ENCODE data around the gene LECT2. TPM values are rescaled to one million over a fixed set of nuclear protein-coding genes. Genes with fewer than 3 reads are reported as not detected.

LECT2 gene
- total RNA-seq, 1 donor from 2014 or later: not detected

DNA sequence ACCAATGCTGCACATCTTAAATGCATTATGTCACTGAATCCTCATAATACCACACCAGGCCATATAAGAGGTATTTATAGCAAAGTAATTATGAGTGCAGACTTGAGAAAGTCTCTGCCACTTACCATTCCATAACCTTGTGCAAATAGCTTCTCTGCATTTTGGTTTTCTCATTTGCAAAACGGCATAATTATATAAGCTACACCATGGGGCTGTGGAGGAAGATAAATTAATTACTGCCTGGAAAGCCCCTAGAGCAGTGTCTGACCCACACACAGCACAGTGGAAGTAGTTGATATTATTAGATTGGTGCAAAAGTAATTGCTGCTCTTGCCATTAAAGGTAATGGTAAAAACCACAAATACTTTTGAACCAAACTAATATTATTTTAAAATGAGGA, 49.6 kb downstream of the LECT2 start:
- H3K4me3 ChIP-seq: no peak overlapping the region
- ATAC-seq: no peak
- no peak overlapping the region for H3K27ac ChIP-seq
- no peaks in the 10 kb centered on the region for H3K36me3 ChIP-seq
- intact Hi-C loops (cut with DNase I): no loop called here
- H3K27me3 ChIP-seq: peaks cover 8% of the 10 kb centered on the region
- TF ChIP-seq, protein P1, sequence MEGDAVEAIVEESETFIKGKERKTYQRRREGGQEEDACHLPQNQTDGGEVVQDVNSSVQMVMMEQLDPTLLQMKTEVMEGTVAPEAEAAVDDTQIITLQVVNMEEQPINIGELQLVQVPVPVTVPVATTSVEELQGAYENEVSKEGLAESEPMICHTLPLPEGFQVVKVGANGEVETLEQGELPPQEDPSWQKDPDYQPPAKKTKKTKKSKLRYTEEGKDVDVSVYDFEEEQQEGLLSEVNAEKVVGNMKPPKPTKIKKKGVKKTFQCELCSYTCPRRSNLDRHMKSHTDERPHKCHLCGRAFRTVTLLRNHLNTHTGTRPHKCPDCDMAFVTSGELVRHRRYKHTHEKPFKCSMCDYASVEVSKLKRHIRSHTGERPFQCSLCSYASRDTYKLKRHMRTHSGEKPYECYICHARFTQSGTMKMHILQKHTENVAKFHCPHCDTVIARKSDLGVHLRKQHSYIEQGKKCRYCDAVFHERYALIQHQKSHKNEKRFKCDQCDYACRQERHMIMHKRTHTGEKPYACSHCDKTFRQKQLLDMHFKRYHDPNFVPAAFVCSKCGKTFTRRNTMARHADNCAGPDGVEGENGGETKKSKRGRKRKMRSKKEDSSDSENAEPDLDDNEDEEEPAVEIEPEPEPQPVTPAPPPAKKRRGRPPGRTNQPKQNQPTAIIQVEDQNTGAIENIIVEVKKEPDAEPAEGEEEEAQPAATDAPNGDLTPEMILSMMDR (IDR thresholded peaks at IDR 0.05): no peak
- H3K9me3 ChIP-seq: no peaks in the 10 kb centered on the region
- no peak for DNase-seq
- H3K4me1 ChIP-seq: no peaks in the 10 kb centered on the region

DNA sequence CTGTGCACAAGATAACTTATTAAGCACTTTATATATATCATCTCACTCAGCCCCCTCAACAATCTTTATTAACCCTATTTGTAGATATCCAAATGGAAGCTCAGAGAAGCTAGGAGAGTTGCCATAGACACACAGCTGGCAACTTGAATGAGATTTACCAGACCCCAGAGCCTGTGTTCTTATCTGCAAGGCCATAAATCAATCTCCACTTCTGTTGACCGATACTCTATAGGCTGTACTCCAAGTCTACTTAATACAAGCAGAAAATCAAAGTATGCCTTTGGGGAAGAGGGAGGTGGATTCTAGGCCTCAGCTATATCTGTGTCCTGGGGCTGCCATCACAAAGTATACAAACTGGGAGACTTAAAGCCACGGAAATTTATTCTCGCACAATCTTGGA, 53.1 kb downstream of the LECT2 start:
- Histone ChIP-seq H3K27ac (no peak overlapping the region), H3K4me1 (no peaks in the 10 kb centered on the region), H3K9me3 (no peaks in the 10 kb centered on the region), H3K4me3 (no peak overlapping the region), H3K27me3 (peaks cover 3% of the 10 kb centered on the region), H3K36me3 (no peaks in the 10 kb centered on the region)
- TF ChIP-seq, protein P1 (IDR thresholded peaks at IDR 0.05): no peak
- ATAC-seq: no peak
- intact Hi-C loops (cut with DNase I): no loop called here
- DNase-seq: no peak

DNA sequence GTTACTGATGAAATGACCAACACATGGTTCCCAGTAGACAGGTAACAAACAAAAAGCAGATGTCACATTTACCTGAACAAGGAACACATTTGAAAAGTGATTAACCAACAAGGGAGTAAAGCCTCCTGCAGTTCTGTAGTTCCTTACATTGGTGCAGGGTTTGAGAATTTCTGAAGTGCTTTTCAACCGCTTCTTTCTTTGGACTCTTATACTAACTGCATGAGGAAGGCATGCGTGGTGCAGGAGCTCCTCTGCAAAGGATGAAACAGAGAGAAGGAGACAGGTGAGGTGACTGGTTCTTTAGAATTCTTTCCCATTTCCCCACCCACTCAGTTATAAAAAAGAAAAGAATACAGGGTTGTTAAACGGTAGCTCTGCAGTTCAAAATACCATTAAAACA, 54.5 kb downstream of the LECT2 start:
- ATAC-seq (no peak), DNase-seq (no peak)
- Histone ChIP-seq H3K9me3 (no peaks in the 10 kb centered on the region), H3K27me3 (peaks cover 3% of the 10 kb centered on the region), H3K4me3 (no peak overlapping the region), H3K27ac (no peak overlapping the region), H3K36me3 (no peaks in the 10 kb centered on the region), H3K4me1 (no peaks in the 10 kb centered on the region)
- TF ChIP-seq, protein P1 (IDR thresholded peaks at IDR 0.05): no peak
- intact Hi-C loops (cut with DNase I): no loop called here

DNA sequence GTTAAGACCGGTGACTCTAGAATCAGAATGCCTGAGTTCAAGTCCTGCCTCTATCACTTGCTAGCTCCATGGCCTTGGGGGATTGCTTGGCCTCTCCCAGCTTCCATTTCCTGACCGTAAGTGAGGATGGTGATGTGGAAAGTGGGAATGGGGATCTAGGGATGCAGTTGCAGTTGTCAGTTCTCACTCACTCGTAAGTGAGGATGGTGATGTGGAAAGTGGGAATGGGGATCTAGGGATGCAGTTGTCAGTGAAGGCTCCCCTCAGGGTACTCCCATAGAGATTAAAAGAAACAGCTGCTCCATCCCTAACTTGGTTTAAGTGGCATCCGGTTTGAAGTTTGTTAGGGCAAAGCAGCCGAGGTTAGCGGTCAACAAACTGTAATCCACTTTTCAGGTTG, 56.1 kb downstream of the LECT2 start:
- H3K4me1 ChIP-seq: no peaks in the 10 kb centered on the region
- no peak for ATAC-seq
- intact Hi-C loops (cut with DNase I): no loop called here

More for the DNA sequence above, 56.1 kb downstream of the LECT2 start:
- Histone ChIP-seq H3K36me3 (no peaks in the 10 kb centered on the region), H3K4me3 (no peak overlapping the region), H3K9me3 (no peaks in the 10 kb centered on the region), H3K27me3 (peaks cover 2% of the 10 kb centered on the region), H3K27ac (no peak overlapping the region)
- DNase-seq: no peak
- TF ChIP-seq, protein P1 (IDR thresholded peaks at IDR 0.05): no peak

Other genes with a start within 250 kb of the LECT2 start
- not detected for gene SLC25A48, start 120.3 kb downstream of the LECT2 start, total RNA-seq
- gene IL9, start 59.1 kb downstream of the LECT2 start, total RNA-seq: not detected
- 96.7 TPM for gene TGFBI, start 74.0 kb upstream of the LECT2 start, total RNA-seq
- gene SMAD5, start 177.9 kb upstream of the LECT2 start, total RNA-seq: 52.7 TPM
- not detected for gene SMIM32, start 238.2 kb upstream of the LECT2 start, total RNA-seq